ENCODE results near the gene FBXO36. TPM values are rescaled to one million over a fixed set of nuclear protein-coding genes. Genes with fewer than 3 reads are reported as not detected.

Gene FBXO36
- polyA plus RNA-seq, 1 donor (not counting 4 experiments of a cell fraction or from before 2014, with no cell fraction given), result 1.7 TPM

- Histone ChIP-seq H3K9ac (ENCODE audit: control insufficient read depth, extremely low read depth, insufficient read depth, low read length) (no peak overlapping the region), H3K4me3 (ENCODE audit: control insufficient read depth in 2 of 3, extremely low read depth in 1 of 3, insufficient read depth in 2 of 3, low read depth in 1 of 3, low read length in 3 of 3) (no peak overlapping the region), H3K79me2 (ENCODE audit: control insufficient read depth, insufficient read depth, low read length) (peaks cover 92% of the 10 kb centered on the region), H3K4me1 (ENCODE audit: control insufficient read depth, extremely low read depth, insufficient read depth, low read length) (peaks cover 9% of the 10 kb centered on the region), H3K4me2 (ENCODE audit: control insufficient read depth, extremely low read depth, insufficient read depth, low read depth, low read length) (no peak overlapping the region), H4K20me1 (ENCODE audit: control insufficient read depth, extremely low read depth, insufficient read depth, low read length) (peaks cover 16% of the 10 kb centered on the region), H3K9me3 (ENCODE audit: control insufficient read depth, low read depth, low read length) (no peaks in the 10 kb centered on the region), H2AFZ (ENCODE audit: control insufficient read depth, low read length) (no peak overlapping the region), H3K9me1 (ENCODE audit: control insufficient read depth, extremely low read depth, insufficient read depth, low read length) (no peaks in the 10 kb centered on the region), H3K27ac (ENCODE audit: control insufficient read depth, insufficient read depth, low read length) (no peak overlapping the region), H3K36me3 (ENCODE audit: control insufficient read depth in 2 of 2, extremely low read depth in 1 of 2, insufficient read depth in 2 of 2, low read length in 2 of 2) (peaks cover 5 to 6% of the 10 kb centered on the region in 2 experiments), H3K27me3 (ENCODE audit: control insufficient read depth, extremely low read depth, insufficient read depth, low read length) (no peaks in the 10 kb centered on the region)
- dilution Hi-C loops (cut with MboI; ENCODE audit: extremely low pct_ligation_motif_present, low sequenced_read_pairs), result no loop called here
- FAIRE-seq (no peak), DNase-seq (ENCODE audit: low read depth, low spot score) (no peak)
- TF ChIP-seq EZH2 (IDR thresholded peaks at IDR 0.05; ENCODE audit: low read length) (no peak), CTCF (optimal IDR thresholded peaks at IDR 0.05 in 1 of 3, IDR thresholded peaks at IDR 0.05 in 1 of 3, conservative IDR thresholded peaks at IDR 0.05 in 1 of 3; ENCODE audit: extremely low read depth in 1 of 3, insufficient read depth in 2 of 3, low read length in 3 of 3) (no peak)
Measured at GRCh38 chr2:229905601-229906000, 16.7 kb upstream of the FBXO36 start.

GRCh38 chr2:229909090-229909489 is 13.2 kb upstream of the FBXO36 start:
- no peak for TF ChIP-seq CTCF (optimal IDR thresholded peaks at IDR 0.05 in 1 of 3, IDR thresholded peaks at IDR 0.05 in 1 of 3, conservative IDR thresholded peaks at IDR 0.05 in 1 of 3; ENCODE audit: extremely low read depth in 1 of 3, insufficient read depth in 2 of 3, low read length in 3 of 3)
- no peak for TF ChIP-seq EZH2 (IDR thresholded peaks at IDR 0.05; ENCODE audit: low read length)
- no peak overlapping the region for H3K9ac ChIP-seq (ENCODE audit: control insufficient read depth, extremely low read depth, insufficient read depth, low read length)
- no peaks in the 10 kb centered on the region for H3K9me1 ChIP-seq (ENCODE audit: control insufficient read depth, extremely low read depth, insufficient read depth, low read length)
- H3K4me2 ChIP-seq (ENCODE audit: control insufficient read depth, extremely low read depth, insufficient read depth, low read depth, low read length), result no peak overlapping the region
- H3K4me3 ChIP-seq (ENCODE audit: control insufficient read depth in 2 of 3, extremely low read depth in 1 of 3, insufficient read depth in 2 of 3, low read depth in 1 of 3, low read length in 3 of 3), result no peak overlapping the region
- H3K27me3 ChIP-seq (ENCODE audit: control insufficient read depth, extremely low read depth, insufficient read depth, low read length), result no peaks in the 10 kb centered on the region
- no peaks in the 10 kb centered on the region for H3K4me1 ChIP-seq (ENCODE audit: control insufficient read depth, extremely low read depth, insufficient read depth, low read length)
- FAIRE-seq (no peak), DNase-seq (ENCODE audit: low read depth, low spot score) (no peak)
- H3K9me3 ChIP-seq (ENCODE audit: control insufficient read depth, low read depth, low read length), result no peaks in the 10 kb centered on the region
- dilution Hi-C loops (cut with MboI; ENCODE audit: extremely low pct_ligation_motif_present, low sequenced_read_pairs), result no loop called here
- peaks cover 6% of the 10 kb centered on the region for H4K20me1 ChIP-seq (ENCODE audit: control insufficient read depth, extremely low read depth, insufficient read depth, low read length)
- peaks cover 92% of the 10 kb centered on the region for H3K79me2 ChIP-seq (ENCODE audit: control insufficient read depth, insufficient read depth, low read length)
- H2AFZ ChIP-seq (ENCODE audit: control insufficient read depth, low read length), result no peak overlapping the region
- H3K36me3 ChIP-seq (ENCODE audit: control insufficient read depth in 2 of 2, extremely low read depth in 1 of 2, insufficient read depth in 2 of 2, low read length in 2 of 2), result peaks cover 0 to 2% of the 10 kb centered on the region in 2 experiments
- peak overlapping the region; percentile 2 for H3K27ac ChIP-seq (ENCODE audit: control insufficient read depth, insufficient read depth, low read length)

Measured in keratinocyte (primary cell).